ENCODE data around the gene SLC2A5.
"Not testable (repeated sequence)": the region's sequence is repeated elsewhere in the genome, so short reads cannot be mapped to it uniquely, and the experiment has no call there.

SLC2A5 gene

GRCh38 chr1:9004700-9005394, 64.6 kb downstream of the SLC2A5 start:
- DNase-seq, result peak; percentile 19 to 52

- no peak for DNase-seq
Observed at GRCh38 chr1:9004031-9004699, 65.3 kb downstream of the SLC2A5 start.

GRCh38 chr1:9002215-9002560, 67.2 kb downstream of the SLC2A5 start:
- DNase-seq, result not testable (repeated sequence)

- not testable (repeated sequence) for DNase-seq
Observed at GRCh38 chr1:9001534-9002214, 67.8 kb downstream of the SLC2A5 start.

- DNase-seq, result not testable (repeated sequence)
Observed at GRCh38 chr1:8993962-8994675, 75.3 kb downstream of the SLC2A5 start.

- DNase-seq, result no peak
Observed at GRCh38 chr1:8992936-8993687, 76.3 kb downstream of the SLC2A5 start.

- no peak for DNase-seq
Observed at GRCh38 chr1:8989821-8990220, 79.6 kb downstream of the SLC2A5 start.

GRCh38 chr1:8989061-8989460, 80.4 kb downstream of the SLC2A5 start:
- DNase-seq, result no peak

- DNase-seq, result no peak
Observed at GRCh38 chr1:8988618-8988967, 80.8 kb downstream of the SLC2A5 start.

- peak; percentile 60 to 62 for DNase-seq
Observed at GRCh38 chr1:8987881-8988617, 81.4 kb downstream of the SLC2A5 start.

GRCh38 chr1:8986814-8987190, 82.6 kb downstream of the SLC2A5 start:
- no peak for DNase-seq

- DNase-seq, result peak; percentile 61 to 64
Observed at GRCh38 chr1:8985915-8986813, 83.3 kb downstream of the SLC2A5 start.

All from hippocampal formation (tissue), 2 donors.